Measurements from ENCODE around the gene MRPL49.

The MRPL49 gene

DNA sequence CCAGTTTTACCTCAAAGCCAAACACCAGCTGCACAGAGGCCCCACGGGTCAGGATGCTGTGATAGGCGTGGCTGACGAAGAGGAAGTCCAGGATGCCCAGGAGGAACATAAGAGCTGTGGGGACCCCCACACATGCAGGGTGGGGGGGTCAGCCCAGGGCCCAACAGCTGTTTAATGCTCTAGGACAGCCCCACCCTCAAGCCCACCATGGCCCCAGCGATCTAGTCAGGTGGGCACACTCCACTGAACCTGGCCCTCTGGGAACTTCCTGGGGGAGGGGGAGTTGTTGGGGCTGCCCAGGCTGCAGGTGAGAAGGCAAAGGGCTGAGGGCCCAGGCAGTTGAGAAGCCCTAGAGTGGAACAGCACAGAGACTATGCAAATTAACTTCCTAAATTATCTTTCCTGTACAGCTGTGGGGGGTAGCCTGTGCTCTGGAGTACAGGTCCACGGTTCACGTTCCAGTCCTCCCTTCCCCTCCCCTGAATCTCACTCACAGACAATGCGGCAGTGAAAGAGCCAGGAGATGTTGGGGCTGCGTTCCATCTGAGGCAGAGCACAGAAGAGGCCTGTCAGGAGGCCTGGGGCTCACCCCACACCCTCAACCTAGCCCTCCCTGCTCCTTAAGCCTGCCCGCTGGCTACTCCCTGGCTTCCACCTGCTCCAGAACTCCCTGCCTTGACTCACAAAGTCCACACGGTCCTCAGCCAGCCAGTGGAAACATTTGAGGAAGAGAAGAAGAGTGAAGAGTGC lies 10.3 kb downstream of the MRPL49 start:
- H3K27ac ChIP-seq = peak overlapping the region; percentile 96
- TF ChIP-seq, protein P1, sequence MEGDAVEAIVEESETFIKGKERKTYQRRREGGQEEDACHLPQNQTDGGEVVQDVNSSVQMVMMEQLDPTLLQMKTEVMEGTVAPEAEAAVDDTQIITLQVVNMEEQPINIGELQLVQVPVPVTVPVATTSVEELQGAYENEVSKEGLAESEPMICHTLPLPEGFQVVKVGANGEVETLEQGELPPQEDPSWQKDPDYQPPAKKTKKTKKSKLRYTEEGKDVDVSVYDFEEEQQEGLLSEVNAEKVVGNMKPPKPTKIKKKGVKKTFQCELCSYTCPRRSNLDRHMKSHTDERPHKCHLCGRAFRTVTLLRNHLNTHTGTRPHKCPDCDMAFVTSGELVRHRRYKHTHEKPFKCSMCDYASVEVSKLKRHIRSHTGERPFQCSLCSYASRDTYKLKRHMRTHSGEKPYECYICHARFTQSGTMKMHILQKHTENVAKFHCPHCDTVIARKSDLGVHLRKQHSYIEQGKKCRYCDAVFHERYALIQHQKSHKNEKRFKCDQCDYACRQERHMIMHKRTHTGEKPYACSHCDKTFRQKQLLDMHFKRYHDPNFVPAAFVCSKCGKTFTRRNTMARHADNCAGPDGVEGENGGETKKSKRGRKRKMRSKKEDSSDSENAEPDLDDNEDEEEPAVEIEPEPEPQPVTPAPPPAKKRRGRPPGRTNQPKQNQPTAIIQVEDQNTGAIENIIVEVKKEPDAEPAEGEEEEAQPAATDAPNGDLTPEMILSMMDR (conservative IDR thresholded peaks at IDR 0.05) = no peak
- TF ChIP-seq ZFX (IDR thresholded peaks at IDR 0.05) = no peak

DNA sequence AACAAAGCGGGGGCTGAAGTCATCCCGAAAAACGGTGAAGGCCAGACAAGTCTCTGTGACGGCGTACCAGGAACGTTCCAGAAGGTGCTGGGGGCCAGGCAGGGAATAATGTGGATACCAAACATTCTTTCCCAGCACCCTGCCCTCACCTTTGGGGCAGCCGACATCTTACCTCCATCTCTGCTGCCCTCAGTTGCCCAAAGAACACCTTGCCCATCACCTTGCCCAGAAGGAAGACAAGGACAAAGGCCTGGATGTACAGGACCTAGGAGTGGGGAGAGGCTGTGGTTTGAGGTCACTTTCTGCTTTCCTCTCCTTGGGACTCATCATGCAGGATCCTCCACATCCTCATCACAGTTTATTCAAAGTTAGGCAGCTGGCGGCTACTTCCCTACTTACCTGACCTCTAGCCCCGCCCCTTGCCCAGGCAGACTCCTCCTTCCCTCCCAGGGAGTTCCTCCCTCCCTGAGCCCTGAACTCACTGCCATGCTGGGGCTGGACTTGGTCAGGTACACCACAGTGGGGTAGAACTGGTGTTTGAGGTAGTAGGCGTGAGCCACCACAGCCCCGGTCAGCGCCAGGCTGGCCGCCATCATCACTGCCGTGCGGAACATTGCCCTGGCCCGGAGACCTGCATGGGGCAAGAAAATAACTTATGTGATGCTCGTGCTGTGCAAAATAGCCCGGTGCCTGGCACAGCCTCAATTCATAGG lies 11.0 kb downstream of the MRPL49 start:
- no peak for TF ChIP-seq ZFX (IDR thresholded peaks at IDR 0.05)
- TF ChIP-seq, protein P1 (conservative IDR thresholded peaks at IDR 0.05) = no peak

DNA sequence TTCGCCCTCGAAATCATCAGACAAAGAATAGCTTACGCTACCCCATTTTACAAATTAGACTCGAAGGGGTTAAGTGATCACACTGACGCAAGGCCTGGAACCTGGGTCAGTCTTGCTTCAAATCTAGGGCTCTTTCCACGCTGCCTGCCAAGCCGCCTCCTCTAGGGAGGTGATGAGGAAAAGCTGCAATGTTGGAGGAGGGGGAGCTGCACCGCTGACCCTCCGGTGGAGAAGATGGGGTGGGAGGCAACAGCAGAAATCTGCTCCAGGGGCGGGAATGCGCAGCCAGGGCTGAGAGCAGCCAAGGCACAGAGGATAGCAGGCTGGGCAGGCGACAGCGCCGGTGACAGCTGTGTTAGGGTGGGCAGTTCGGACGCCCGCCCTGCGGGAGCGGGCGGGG lies 11.6 kb downstream of the MRPL49 start:
- peak overlapping the region; percentile 96 for H3K27ac ChIP-seq
- TF ChIP-seq, protein P1 (conservative IDR thresholded peaks at IDR 0.05) = no peak
- TF ChIP-seq ZFX (IDR thresholded peaks at IDR 0.05) = no peak

More for the DNA sequence above, 11.0 kb downstream of the MRPL49 start:
- H3K27ac ChIP-seq = peak overlapping the region; percentile 96

DNA sequence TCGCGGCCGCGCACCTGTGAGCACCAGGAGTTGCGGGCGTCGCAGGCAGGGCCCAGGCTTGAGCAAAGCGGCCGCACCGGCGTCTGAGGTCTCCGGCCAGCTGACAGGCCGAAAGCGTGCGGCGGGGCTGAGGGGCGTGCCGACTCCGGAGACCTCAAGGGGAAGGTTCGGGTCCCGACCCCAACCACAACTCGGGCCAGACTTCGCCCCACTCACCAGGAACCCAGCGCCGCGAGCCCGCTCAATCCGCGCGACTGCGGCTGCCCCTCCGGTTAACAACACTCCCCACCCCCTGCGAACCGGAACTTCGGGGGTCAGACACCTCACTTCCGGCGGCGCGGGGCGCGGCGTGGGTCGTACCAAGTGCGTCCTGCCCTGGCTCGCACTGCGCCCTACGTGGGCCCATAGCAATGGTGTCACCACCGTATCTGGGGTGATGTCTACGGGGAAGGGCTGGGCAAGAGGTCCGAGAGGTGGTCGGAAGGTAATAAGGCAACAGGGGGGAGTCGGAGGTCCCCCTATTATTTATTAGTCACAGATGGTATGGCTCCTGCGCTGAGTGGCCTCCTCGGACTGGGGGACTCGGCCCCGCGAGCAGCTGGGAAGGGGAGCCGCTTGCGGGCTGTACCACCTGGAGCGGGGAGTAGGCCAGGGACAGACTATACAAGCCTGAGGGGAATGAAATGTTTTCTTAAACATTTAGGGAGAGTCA lies 12.3 kb downstream of the MRPL49 start, which contains the start of gene SYVN1:
Gene SYVN1 (minus strand): TSS at position 280 of the 712 bp plus-strand sequence. CDS start 918 bp downstream, outside the sequence.
- H3K27ac ChIP-seq = peak within 1 kb of the TSS; percentile 96

DNA sequence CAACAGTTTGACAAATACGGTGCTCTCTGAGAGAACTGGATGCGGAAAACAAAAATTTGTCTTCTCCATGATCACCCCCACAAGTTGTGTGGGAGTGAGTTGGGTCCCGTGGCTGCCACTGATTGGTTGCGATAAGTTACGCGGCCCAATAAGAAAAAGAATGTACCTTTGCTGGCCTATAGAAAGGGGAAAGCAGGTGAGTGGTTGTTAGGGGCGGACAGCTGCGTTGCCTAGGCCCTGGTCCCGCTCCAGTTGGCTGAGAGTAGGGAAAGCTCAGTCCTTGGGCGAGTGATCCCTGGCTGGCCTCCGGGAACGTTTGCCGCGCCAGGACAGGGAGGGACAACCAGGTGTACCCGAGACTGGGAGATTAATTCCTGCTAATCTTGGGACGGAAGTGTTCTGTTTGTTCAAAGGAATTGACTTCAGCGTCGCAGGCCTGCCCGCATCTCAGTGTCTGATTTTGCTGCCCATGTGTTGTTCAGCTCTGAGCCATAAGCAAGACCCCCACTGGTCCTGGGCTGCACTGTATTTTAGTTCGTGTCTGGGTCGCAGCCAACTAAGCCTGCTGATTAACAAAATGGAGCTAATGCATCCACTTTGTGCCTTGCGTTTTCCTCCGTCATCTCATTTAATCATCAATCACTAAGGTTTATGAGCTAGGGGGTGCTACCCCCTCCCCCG lies 13.0 kb downstream of the MRPL49 start:
- TF ChIP-seq, protein P1 (conservative IDR thresholded peaks at IDR 0.05) = no peak
- TF ChIP-seq ZFX (IDR thresholded peaks at IDR 0.05) = no peak

More for the DNA sequence above, 12.3 kb downstream of the MRPL49 start, which contains the start of gene SYVN1:
- TF ChIP-seq ZFX (IDR thresholded peaks at IDR 0.05) = peak; percentile 80; the same call in 1 of the 2 replicates
- TF ChIP-seq, protein P1 (conservative IDR thresholded peaks at IDR 0.05) = no peak

DNA sequence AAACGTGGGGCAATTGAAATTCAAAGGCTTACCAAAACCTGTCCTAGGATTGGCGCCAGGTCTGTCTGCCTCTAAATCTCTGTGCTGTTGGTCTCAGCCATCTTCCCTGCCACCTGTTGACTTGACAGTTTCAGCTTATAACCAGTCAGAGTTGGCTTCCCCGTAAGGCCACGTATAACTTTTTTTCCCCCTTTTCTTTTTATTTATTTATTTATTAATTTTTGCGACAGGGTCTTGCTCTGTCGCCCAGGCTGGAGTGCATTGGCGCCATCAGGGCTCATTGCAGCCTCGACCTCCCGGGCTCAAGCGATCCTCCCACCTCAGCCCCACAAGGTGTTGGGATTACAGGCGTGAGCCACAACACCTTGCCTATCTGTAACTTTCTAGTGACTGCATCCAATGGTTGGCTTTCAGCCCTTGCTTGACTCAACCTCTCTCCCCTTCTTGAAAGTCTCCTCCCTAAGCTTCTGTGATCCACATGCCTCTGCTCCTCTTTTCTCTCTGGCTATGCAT lies 13.6 kb downstream of the MRPL49 start:
- H3K27ac ChIP-seq = peak overlapping the region; percentile 96
- TF ChIP-seq, protein P1 (conservative IDR thresholded peaks at IDR 0.05) = no peak
- no peak for TF ChIP-seq ZFX (IDR thresholded peaks at IDR 0.05)

More for the DNA sequence above, 13.0 kb downstream of the MRPL49 start:
- H3K27ac ChIP-seq = peak overlapping the region; percentile 96
